ENCODE measurements around the gene PDZD7.

The PDZD7 gene

GRCh38 chr10:101011517-101012423, 19.2 kb downstream of the PDZD7 start:
- H3K14ac ChIP-seq (ENCODE audit: low read length in 2 of 2) = no peak overlapping the region
- no peak overlapping the region for H3K4me3 ChIP-seq (ENCODE audit: insufficient read depth in 1 of 2, low read depth in 1 of 2, low read length in 2 of 2)
- no peak overlapping the region for H2BK5ac ChIP-seq (ENCODE audit: low read depth, low read length, poor library complexity, severe bottlenecking)
- peak overlapping the region; percentile 12 for H4K8ac ChIP-seq (ENCODE audit: low read length)
- no peak overlapping the region for H3K4me2 ChIP-seq (ENCODE audit: low read length, poor library complexity, severe bottlenecking)
- peak overlapping the region in 1 of 2 experiments; percentile 37 for H3K4ac ChIP-seq (ENCODE audit: low read depth in 1 of 2, low read length in 2 of 2)
- H3K36me3 ChIP-seq (ENCODE audit: control insufficient read depth in 1 of 2, insufficient read depth in 2 of 2, low read depth in 1 of 2, low read length in 2 of 2) = peaks cover 11 to 15% of the 10 kb centered on the region in 2 experiments
- H2BK15ac ChIP-seq (ENCODE audit: low read depth, poor library complexity, severe bottlenecking) = peak overlapping the region; percentile 67
- no peaks in the 10 kb centered on the region for H3K9me3 ChIP-seq (ENCODE audit: control insufficient read depth, low read length)
- H3K27ac ChIP-seq (ENCODE audit: low read length, poor library complexity, severe bottlenecking) = no peak overlapping the region
- H3K23ac ChIP-seq (ENCODE audit: low read length in 2 of 2) = no peak overlapping the region
- H2AK5ac ChIP-seq (ENCODE audit: low read length, severe bottlenecking) = peak overlapping the region; percentile 40
- peaks cover 9% of the 10 kb centered on the region for H3K79me1 ChIP-seq (replicated peaks; ENCODE audit: low read length, poor library complexity, severe bottlenecking)
- peaks cover 30% of the 10 kb centered on the region for H3K4me1 ChIP-seq (ENCODE audit: control insufficient read depth, insufficient read depth, low read depth, low read length)
- no peak overlapping the region for H3K18ac ChIP-seq (ENCODE audit: low read depth in 1 of 2, low read length in 2 of 2)
- no peak overlapping the region for H2AFZ ChIP-seq (ENCODE audit: low read depth, low read length)
- WGBS = 78% methylated on average over 20 of the region's 22 CpGs
- DNase-seq = peak; percentile 60
- no peaks in the 10 kb centered on the region for H3K27me3 ChIP-seq (ENCODE audit: control insufficient read depth in 1 of 2, insufficient read depth in 1 of 2, low read length in 2 of 2)
- peak overlapping the region; percentile 37 for H4K91ac ChIP-seq (ENCODE audit: low read length)
- no peak overlapping the region for H3K9ac ChIP-seq (ENCODE audit: low read length)
- no peak overlapping the region for H2BK120ac ChIP-seq (ENCODE audit: low read depth, low read length)
- H2BK12ac ChIP-seq (ENCODE audit: low read length in 2 of 2) = no peak overlapping the region

- Histone ChIP-seq H2AK5ac (ENCODE audit: low read length, severe bottlenecking) (no peak overlapping the region), H3K18ac (ENCODE audit: low read depth in 1 of 2, low read length in 2 of 2) (no peak overlapping the region), H3K9ac (ENCODE audit: low read length) (no peak overlapping the region), H3K9me3 (ENCODE audit: control insufficient read depth, low read length) (no peaks in the 10 kb centered on the region), H2AFZ (ENCODE audit: low read depth, low read length) (no peak overlapping the region), H4K8ac (ENCODE audit: low read length) (no peak overlapping the region), H2BK12ac (ENCODE audit: low read length in 2 of 2) (no peak overlapping the region), H4K91ac (ENCODE audit: low read length) (peak overlapping the region; percentile 2), H3K36me3 (ENCODE audit: control insufficient read depth in 1 of 2, insufficient read depth in 2 of 2, low read depth in 1 of 2, low read length in 2 of 2) (peaks cover 26 to 29% of the 10 kb centered on the region in 2 experiments), H3K4ac (ENCODE audit: low read depth in 1 of 2, low read length in 2 of 2) (no peak overlapping the region), H2BK15ac (ENCODE audit: low read depth, poor library complexity, severe bottlenecking) (no peak overlapping the region), H3K23ac (ENCODE audit: low read length in 2 of 2) (no peak overlapping the region), H2BK120ac (ENCODE audit: low read depth, low read length) (no peak overlapping the region), H3K79me1 (replicated peaks; ENCODE audit: low read length, poor library complexity, severe bottlenecking) (peaks cover 18% of the 10 kb centered on the region), H3K4me1 (ENCODE audit: control insufficient read depth, insufficient read depth, low read depth, low read length) (peaks cover 27% of the 10 kb centered on the region), H3K4me3 (ENCODE audit: insufficient read depth in 1 of 2, low read depth in 1 of 2, low read length in 2 of 2) (no peak overlapping the region), H3K27ac (ENCODE audit: low read length, poor library complexity, severe bottlenecking) (no peak overlapping the region), H3K14ac (ENCODE audit: low read length in 2 of 2) (no peak overlapping the region), H2BK5ac (ENCODE audit: low read depth, low read length, poor library complexity, severe bottlenecking) (no peak overlapping the region), H3K27me3 (ENCODE audit: control insufficient read depth in 1 of 2, insufficient read depth in 1 of 2, low read length in 2 of 2) (no peaks in the 10 kb centered on the region), H3K4me2 (ENCODE audit: low read length, poor library complexity, severe bottlenecking) (no peak overlapping the region)
- 94% methylated on average over 20 of the region's 22 CpGs for WGBS
- DNase-seq = no peak
Observed at GRCh38 chr10:101010329-101010728, 20.6 kb downstream of the PDZD7 start.

- Histone ChIP-seq H3K9me3 (ENCODE audit: control insufficient read depth, low read length) (no peaks in the 10 kb centered on the region), H3K4ac (ENCODE audit: low read depth in 1 of 2, low read length in 2 of 2) (peak overlapping the region in 1 of 2 experiments; percentile 10), H3K27me3 (ENCODE audit: control insufficient read depth in 1 of 2, insufficient read depth in 1 of 2, low read length in 2 of 2) (no peaks in the 10 kb centered on the region), H4K91ac (ENCODE audit: low read length) (peak overlapping the region; percentile 36), H3K14ac (ENCODE audit: low read length in 2 of 2) (no peak overlapping the region), H4K8ac (ENCODE audit: low read length) (peak overlapping the region; percentile 71), H3K23ac (ENCODE audit: low read length in 2 of 2) (no peak overlapping the region), H2BK120ac (ENCODE audit: low read depth, low read length) (no peak overlapping the region), H2BK5ac (ENCODE audit: low read depth, low read length, poor library complexity, severe bottlenecking) (no peak overlapping the region), H3K18ac (ENCODE audit: low read depth in 1 of 2, low read length in 2 of 2) (peak overlapping the region in 1 of 2 experiments; percentile 16), H3K4me2 (ENCODE audit: low read length, poor library complexity, severe bottlenecking) (no peak overlapping the region), H3K9ac (ENCODE audit: low read length) (no peak overlapping the region), H2BK15ac (ENCODE audit: low read depth, poor library complexity, severe bottlenecking) (no peak overlapping the region), H3K36me3 (ENCODE audit: control insufficient read depth in 1 of 2, insufficient read depth in 2 of 2, low read depth in 1 of 2, low read length in 2 of 2) (peaks cover 40 to 41% of the 10 kb centered on the region in 2 experiments), H2BK12ac (ENCODE audit: low read length in 2 of 2) (no peak overlapping the region), H3K79me1 (replicated peaks; ENCODE audit: low read length, poor library complexity, severe bottlenecking) (peaks cover 23% of the 10 kb centered on the region), H2AK5ac (ENCODE audit: low read length, severe bottlenecking) (no peak overlapping the region), H2AFZ (ENCODE audit: low read depth, low read length) (no peak overlapping the region), H3K27ac (ENCODE audit: low read length, poor library complexity, severe bottlenecking) (no peak overlapping the region), H3K4me3 (ENCODE audit: insufficient read depth in 1 of 2, low read depth in 1 of 2, low read length in 2 of 2) (no peak overlapping the region), H3K4me1 (ENCODE audit: control insufficient read depth, insufficient read depth, low read depth, low read length) (peaks cover 21% of the 10 kb centered on the region)
- 94% methylated on average over 4 of the region's 6 CpGs for WGBS
- no peak for DNase-seq
Observed at GRCh38 chr10:101008823-101009423, 22.0 kb downstream of the PDZD7 start.

Measured in mesenchymal stem cell (in vitro differentiated cells and primary cell).